Measurements from ENCODE around the gene SNTG2. TPM values are rescaled to one million over a fixed set of nuclear protein-coding genes. Genes with fewer than 3 reads are reported as not detected.
"Not testable (repeated sequence)": the region's sequence is repeated elsewhere in the genome, so short reads cannot be mapped to it uniquely, and the experiment has no call there.

Gene SNTG2
- total RNA-seq, 2 experiments from 2014 or later, result not detected

DNA sequence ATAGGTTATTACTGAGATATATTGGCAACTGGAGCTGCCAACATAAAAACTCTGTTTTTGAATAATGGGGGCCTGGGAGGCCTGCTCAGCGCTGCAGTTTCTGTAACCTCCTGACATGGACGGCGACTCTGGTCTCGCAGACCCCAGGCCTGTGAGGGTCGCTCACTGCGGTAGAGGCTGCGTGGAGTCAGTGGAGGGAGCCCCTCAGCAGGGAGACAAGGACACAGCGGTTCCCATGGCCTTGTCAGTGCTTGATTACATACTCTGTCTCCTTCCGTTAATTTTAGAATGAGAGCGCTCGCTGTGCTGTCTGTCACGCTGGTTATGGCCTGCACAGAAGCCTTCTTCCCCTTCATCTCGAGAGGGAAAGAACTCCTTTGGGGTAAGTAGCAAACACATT is 463.5 kb downstream of the SNTG2 start:
- no peaks in the 10 kb centered on the region for H3K9me2 ChIP-seq (ENCODE audit: insufficient read depth, low read length)
- H3K4me3 ChIP-seq (ENCODE audit: low read depth, low read length, poor library complexity, severe bottlenecking), result no peak overlapping the region
- no peaks in the 10 kb centered on the region for H3K4me1 ChIP-seq (ENCODE audit: insufficient read depth, low read length, poor library complexity, severe bottlenecking)
- H3K27ac ChIP-seq (ENCODE audit: low read depth, low read length, poor library complexity, severe bottlenecking), result no peak overlapping the region
- TF ChIP-seq EZH2phosphoT487 (IDR thresholded peaks at IDR 0.05; ENCODE audit: borderline replicate concordance, low read depth, low read length), result no peak
- TF ChIP-seq CTCF (conservative IDR thresholded peaks at IDR 0.05; ENCODE audit: low read length), result no peak
- no peaks in the 10 kb centered on the region for H3K36me3 ChIP-seq (ENCODE audit: insufficient read depth, low read length)
- DNase-seq (ENCODE audit: low spot score), result no peak
- no TSS peak for BruUV-seq (replicated peaks)
- H3K9me3 ChIP-seq (ENCODE audit: low read length), result no peaks in the 10 kb centered on the region
- no peaks in the 10 kb centered on the region for H4K20me1 ChIP-seq (ENCODE audit: insufficient read depth, low read length)
- no peaks in the 10 kb centered on the region for H3K79me2 ChIP-seq (ENCODE audit: insufficient read depth, low read depth, low read length)
- no peak overlapping the region for H3K4me2 ChIP-seq (ENCODE audit: low read length)
- ChIA-PET CTCF (ENCODE audit: unreplicated experiment) (no interaction called here), POLR2A (no interaction called here)
- H2AFZ ChIP-seq (ENCODE audit: low read length), result no peak overlapping the region
- intact Hi-C loops (cut with micrococcal nuclease; ENCODE audit: unreplicated experiment), result no loop called here

DNA sequence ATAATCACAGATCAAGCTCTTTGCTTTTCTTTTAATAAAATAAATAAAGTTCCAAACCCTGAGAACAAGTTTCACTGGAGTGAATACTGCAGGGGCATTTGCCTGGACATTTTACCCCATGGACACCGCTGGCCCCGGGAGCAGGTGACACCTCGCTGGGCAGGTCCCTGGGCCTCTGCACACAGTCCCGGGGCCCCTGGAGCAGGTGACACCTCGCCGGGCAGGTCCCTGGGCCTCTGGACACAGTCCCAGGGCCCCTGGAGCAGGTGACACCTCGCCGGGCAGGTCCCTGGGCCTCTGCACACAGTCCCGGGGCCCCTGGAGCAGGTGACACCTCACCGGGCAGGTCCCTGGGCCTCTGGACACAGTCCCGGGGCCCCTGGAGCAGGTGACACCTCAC is 464.3 kb downstream of the SNTG2 start:
- intact Hi-C loops (cut with micrococcal nuclease; ENCODE audit: unreplicated experiment); H3K4me1 ChIP-seq (ENCODE audit: insufficient read depth, low read length, poor library complexity, severe bottlenecking); H3K79me2 ChIP-seq (ENCODE audit: insufficient read depth, low read depth, low read length); H3K9me2 ChIP-seq (ENCODE audit: insufficient read depth, low read length); H2AFZ ChIP-seq (ENCODE audit: low read length); H3K9me3 ChIP-seq (ENCODE audit: low read length); H3K4me2 ChIP-seq (ENCODE audit: low read length); CTCF ChIA-PET (ENCODE audit: unreplicated experiment); H3K4me3 ChIP-seq (ENCODE audit: low read depth, low read length, poor library complexity, severe bottlenecking); BruUV-seq (replicated peaks); H4K20me1 ChIP-seq (ENCODE audit: insufficient read depth, low read length); DNase-seq (ENCODE audit: low spot score); H3K36me3 ChIP-seq (ENCODE audit: insufficient read depth, low read length); H3K27ac ChIP-seq (ENCODE audit: low read depth, low read length, poor library complexity, severe bottlenecking): not testable (repeated sequence)
- POLR2A ChIA-PET, result interaction anchor here (0.6 kb wide), 1 partner anchor 14 kb away, joined by 3 read pairs; no protein-coding TSS in a partner anchor

- H3K4me1 ChIP-seq (ENCODE audit: insufficient read depth, low read length, poor library complexity, severe bottlenecking), result no peaks in the 10 kb centered on the region
- H3K9me3 ChIP-seq (ENCODE audit: low read length), result no peaks in the 10 kb centered on the region
- no peaks in the 10 kb centered on the region for H3K9me2 ChIP-seq (ENCODE audit: insufficient read depth, low read length)
- H3K79me2 ChIP-seq (ENCODE audit: insufficient read depth, low read depth, low read length), result no peaks in the 10 kb centered on the region
- no peak overlapping the region for H3K4me3 ChIP-seq (ENCODE audit: low read depth, low read length, poor library complexity, severe bottlenecking)
- no peak overlapping the region for H2AFZ ChIP-seq (ENCODE audit: low read length)
- POLR2A ChIA-PET, result no interaction called here
- no peaks in the 10 kb centered on the region for H4K20me1 ChIP-seq (ENCODE audit: insufficient read depth, low read length)
- BruUV-seq (replicated peaks), result no TSS peak
- H3K27ac ChIP-seq (ENCODE audit: low read depth, low read length, poor library complexity, severe bottlenecking), result no peak overlapping the region
- CTCF ChIA-PET (ENCODE audit: unreplicated experiment), result no interaction called here
- DNase-seq (ENCODE audit: low spot score), result no peak
- no peaks in the 10 kb centered on the region for H3K36me3 ChIP-seq (ENCODE audit: insufficient read depth, low read length)
- intact Hi-C loops (cut with micrococcal nuclease; ENCODE audit: unreplicated experiment), result no loop called here
- TF ChIP-seq EZH2phosphoT487 (IDR thresholded peaks at IDR 0.05; ENCODE audit: borderline replicate concordance, low read depth, low read length), result no peak
- no peak for TF ChIP-seq CTCF (conservative IDR thresholded peaks at IDR 0.05; ENCODE audit: low read length)
- H3K4me2 ChIP-seq (ENCODE audit: low read length), result no peak overlapping the region
Measured at GRCh38 chr2:1415501-1415900, 464.9 kb downstream of the SNTG2 start.
